Natural killer cell (primary cell): ENCODE results near the gene SHISAL1. TPM values are rescaled to one million over a fixed set of nuclear protein-coding genes. Genes with fewer than 3 reads are reported as not detected.

Source experiments
- ATAC-seq, 3 donors: fragments of 150-1000 bp in 2 of 3; fragments of 200-7000 bp in 1 of 3; cut with Tn5 transposase; 1 replicate in 1 of 3; 2 replicates in 2 of 3; pipeline ENCODE4 v1.10.0; 2021; ENCODE audit warnings: mild to moderate bottlenecking in 2 of 3, moderate library complexity in 2 of 3
- DNase-seq, 2 donors: peaks; one replicate each; pipeline versions ENCODE4 v3.0.0 to v3.0.0-alpha.2; 2013 to 2021; ENCODE audit warnings: mixed read lengths in 1 of 2
- H3K27ac ChIP-seq: one replicate; pipeline ENCODE4 v1.5.1; 2013; ENCODE audit warnings: mild to moderate bottlenecking, low read length
- H3K27me3 ChIP-seq: one replicate; pipeline ENCODE4 v1.6.1; 2013; ENCODE audit warnings: low read length; ENCODE audit not compliant: control insufficient read depth, insufficient read depth
- H3K36me3 ChIP-seq: one replicate; pipeline ENCODE4 v1.6.1; 2013; ENCODE audit warnings: low read length; ENCODE audit not compliant: control insufficient read depth, insufficient read depth
- H3K4me1 ChIP-seq: one replicate; pipeline ENCODE4 v1.6.1; 2013; ENCODE audit warnings: low read length; ENCODE audit not compliant: control insufficient read depth, insufficient read depth
- H3K4me3 ChIP-seq: one replicate; pipeline ENCODE4 v1.5.1; 2013; ENCODE audit warnings: low read length
- H3K9me3 ChIP-seq: one replicate; pipeline ENCODE4 v1.6.1; 2013; ENCODE audit warnings: low read length; ENCODE audit not compliant: control insufficient read depth, insufficient read depth
- H3K27ac Mint-ChIP-seq, 2 donors: one replicate each; pipeline ENCODE4 v1.8.0; 2022; ENCODE audit warnings: mild to moderate bottlenecking in 2 of 2, mixed read lengths in 2 of 2, moderate library complexity in 1 of 2
- H3K27me3 Mint-ChIP-seq, 2 donors: one replicate each; pipeline ENCODE4 v1.8.0; 2022; ENCODE audit warnings: low read depth in 2 of 2, mixed read lengths in 2 of 2
- H3K36me3 Mint-ChIP-seq: one replicate; pipeline ENCODE4 v1.8.0; 2022; ENCODE audit warnings: mixed read lengths
- H3K4me1 Mint-ChIP-seq, 2 donors: one replicate each; pipeline ENCODE4 v1.8.0; 2022; ENCODE audit warnings: mixed read lengths in 2 of 2
- H3K4me3 Mint-ChIP-seq: one replicate; pipeline ENCODE4 v1.8.0; 2022; ENCODE audit warnings: mild to moderate bottlenecking, moderate library complexity, mixed read lengths
- H3K9me3 Mint-ChIP-seq, 2 donors: one replicate each; pipeline ENCODE4 v1.8.0; 2022; ENCODE audit warnings: mixed read lengths in 2 of 2
- WGBS: methylation state at CpG from one replicate; pipeline ENCODE4 v1.1.7; 2013; ENCODE audit warnings: missing lambda C conversion rate; ENCODE audit not compliant: insufficient coverage; 5-methylcytosine and 5-hydroxymethylcytosine counted together
- intact Hi-C: fragments of 100-400 bp; cut with micrococcal nuclease; formaldehyde crosslinking; loops from one replicate; pipeline ENCODE4 v1.14.2; 2022
- total RNA-seq, 4 donors: library from RNA; stranded (reverse); fragments of 120-200 nt in 1 of 4; gene quantifications; one replicate each; pipeline versions ENCODE4 v1.2.3 to v1.2.4, GENCODE V29; 2013 to 2022
- TF ChIP-seq, protein P1 (sequence below): fragments of 200-600 bp; IDR thresholded peaks from one replicate; pipeline ENCODE4 v1.8.0; 2022; ENCODE audit warnings: antibody characterized with exemption

SHISAL1 gene
- total RNA-seq, 3 donors from 2014 or later (not counting 1 experiment from before 2014, with no cell fraction given), result not detected

DNA sequence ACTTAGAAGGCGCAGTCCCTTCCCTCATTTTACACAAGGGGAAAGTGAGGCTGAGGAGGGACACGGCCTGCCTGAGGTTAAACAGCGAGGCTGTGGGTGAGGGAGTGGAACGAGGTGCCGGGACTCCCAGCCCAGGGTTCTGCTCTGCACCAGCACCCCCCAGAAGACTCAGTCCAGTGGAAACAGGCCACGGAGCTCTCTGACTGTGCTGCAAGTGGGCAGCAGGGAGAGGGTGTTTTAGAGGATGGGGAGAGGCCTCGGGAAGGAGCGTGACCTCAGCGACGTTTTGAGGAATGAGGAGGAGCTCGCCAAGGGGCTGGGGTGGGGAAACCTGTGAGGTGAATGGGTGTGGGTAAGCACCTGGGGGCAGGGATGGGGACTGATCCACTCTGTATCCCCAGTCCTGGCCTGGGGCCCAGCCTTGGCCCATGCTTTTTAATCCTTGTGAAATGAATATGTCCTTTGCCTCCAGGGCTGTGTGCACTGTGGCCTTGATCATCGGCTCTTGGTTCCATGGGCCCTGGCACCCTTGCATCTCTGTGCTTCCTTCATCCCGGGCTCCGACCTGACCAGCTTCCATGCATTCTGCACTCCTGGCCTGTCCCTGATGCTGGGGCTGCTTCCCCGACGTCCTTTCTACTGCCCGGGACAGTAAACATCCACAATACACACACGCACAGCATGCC, 44.2 kb downstream of the SHISAL1 start:
- no peak overlapping the region for H3K4me3 Mint-ChIP-seq
- Histone ChIP-seq H3K4me3 (no peak overlapping the region), H3K36me3 (no peaks in the 10 kb centered on the region), H3K9me3 (no peaks in the 10 kb centered on the region), H3K27me3 (no peaks in the 10 kb centered on the region), H3K4me1 (no peaks in the 10 kb centered on the region), H3K27ac (no peak overlapping the region)
- DNase-seq (no peak), ATAC-seq (no peak)
- H3K27ac Mint-ChIP-seq, result no peak overlapping the region
- H3K27me3 Mint-ChIP-seq, result peaks cover 0 to 2% of the 10 kb centered on the region in 2 donors
- TF ChIP-seq, protein P1, sequence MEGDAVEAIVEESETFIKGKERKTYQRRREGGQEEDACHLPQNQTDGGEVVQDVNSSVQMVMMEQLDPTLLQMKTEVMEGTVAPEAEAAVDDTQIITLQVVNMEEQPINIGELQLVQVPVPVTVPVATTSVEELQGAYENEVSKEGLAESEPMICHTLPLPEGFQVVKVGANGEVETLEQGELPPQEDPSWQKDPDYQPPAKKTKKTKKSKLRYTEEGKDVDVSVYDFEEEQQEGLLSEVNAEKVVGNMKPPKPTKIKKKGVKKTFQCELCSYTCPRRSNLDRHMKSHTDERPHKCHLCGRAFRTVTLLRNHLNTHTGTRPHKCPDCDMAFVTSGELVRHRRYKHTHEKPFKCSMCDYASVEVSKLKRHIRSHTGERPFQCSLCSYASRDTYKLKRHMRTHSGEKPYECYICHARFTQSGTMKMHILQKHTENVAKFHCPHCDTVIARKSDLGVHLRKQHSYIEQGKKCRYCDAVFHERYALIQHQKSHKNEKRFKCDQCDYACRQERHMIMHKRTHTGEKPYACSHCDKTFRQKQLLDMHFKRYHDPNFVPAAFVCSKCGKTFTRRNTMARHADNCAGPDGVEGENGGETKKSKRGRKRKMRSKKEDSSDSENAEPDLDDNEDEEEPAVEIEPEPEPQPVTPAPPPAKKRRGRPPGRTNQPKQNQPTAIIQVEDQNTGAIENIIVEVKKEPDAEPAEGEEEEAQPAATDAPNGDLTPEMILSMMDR, result no peak
- H3K9me3 Mint-ChIP-seq, result no peaks in the 10 kb centered on the region
- intact Hi-C loops, result no loop called here
- H3K36me3 Mint-ChIP-seq, result no peaks in the 10 kb centered on the region
- 93% methylated on average over 17 of the region's 18 CpGs for WGBS
- H3K4me1 Mint-ChIP-seq, result no peaks in the 10 kb centered on the region

DNA sequence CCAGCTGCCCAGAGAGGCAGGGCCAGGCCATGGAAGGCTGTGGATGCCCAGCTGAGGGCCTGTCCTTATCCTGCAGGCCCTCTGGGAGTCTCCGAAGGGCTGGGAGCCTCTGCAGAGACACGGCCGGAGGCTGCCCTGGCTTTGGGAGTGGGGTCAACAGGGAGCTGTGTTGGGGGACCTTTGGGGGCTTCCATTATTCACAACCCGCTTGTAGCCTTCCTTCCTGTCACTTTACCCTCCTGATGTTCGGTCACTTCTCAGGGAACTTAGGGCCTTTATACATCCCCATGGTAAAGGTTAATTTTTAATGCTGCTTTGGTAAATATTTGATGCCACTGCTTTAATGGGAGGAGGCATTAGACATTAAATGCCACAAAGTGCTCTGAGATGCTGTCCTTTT, 44.9 kb downstream of the SHISAL1 start:
- 94% methylated on average over 3 of the region's 5 CpGs for WGBS
- Mint-ChIP-seq H3K27me3 (peaks cover 0 to 2% of the 10 kb centered on the region in 2 donors), H3K27ac (no peak overlapping the region), H3K4me1 (no peaks in the 10 kb centered on the region), H3K4me3 (no peak overlapping the region), H3K36me3 (no peaks in the 10 kb centered on the region), H3K9me3 (no peaks in the 10 kb centered on the region)
- Histone ChIP-seq H3K9me3 (no peaks in the 10 kb centered on the region), H3K27ac (no peak overlapping the region), H3K36me3 (no peaks in the 10 kb centered on the region), H3K27me3 (no peaks in the 10 kb centered on the region), H3K4me3 (no peak overlapping the region), H3K4me1 (no peaks in the 10 kb centered on the region)
- no peak for ATAC-seq
- DNase-seq, result no peak
- TF ChIP-seq, protein P1, result no peak
- intact Hi-C loops, result no loop called here

DNA sequence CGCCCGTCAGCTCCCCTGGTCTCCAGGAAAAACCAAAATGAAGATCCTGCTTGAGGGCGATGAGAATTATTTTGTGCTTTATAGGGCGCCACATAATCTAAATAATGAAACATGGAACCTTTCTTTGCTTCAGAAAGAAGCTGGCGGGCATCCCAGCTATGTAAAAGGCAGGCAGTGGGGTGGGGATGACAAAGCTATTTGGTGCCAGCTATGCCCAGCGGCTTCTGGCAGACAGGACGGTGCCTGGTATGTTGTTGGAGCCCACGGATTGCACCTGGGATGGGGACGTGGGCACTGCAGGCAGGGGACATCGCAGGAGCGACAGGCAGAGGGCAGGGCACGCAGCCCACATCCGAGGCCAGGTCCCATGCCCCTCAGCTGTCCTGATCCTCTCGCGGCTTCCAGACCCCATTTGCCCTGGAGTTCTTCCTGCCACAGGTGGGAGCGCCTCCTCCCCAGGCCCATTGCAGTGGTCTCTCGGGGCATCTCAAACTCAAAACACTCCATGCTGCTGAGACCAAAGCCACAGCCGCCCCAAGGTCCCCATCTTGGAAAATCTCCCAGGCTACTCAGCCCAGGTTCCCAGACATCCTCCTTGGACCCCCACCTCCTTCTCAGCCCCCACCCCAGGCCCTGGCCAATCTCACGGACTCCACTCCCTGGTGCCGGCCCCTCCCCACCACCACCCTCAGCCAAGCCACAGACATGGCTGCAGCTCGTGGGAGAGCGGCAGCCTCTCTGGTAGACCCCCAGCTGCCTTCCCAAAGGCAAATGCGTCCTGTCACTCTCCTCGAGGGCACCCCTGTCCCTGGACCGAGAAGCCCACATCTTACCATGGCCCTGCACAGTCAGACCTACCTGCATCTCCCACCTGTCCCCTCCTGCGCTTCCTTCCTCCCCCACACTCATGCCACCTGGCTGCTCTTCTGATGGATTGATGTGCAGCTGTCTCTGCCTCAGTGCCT, 45.7 kb downstream of the SHISAL1 start:
- Mint-ChIP-seq H3K27me3 (peaks cover 0 to 2% of the 10 kb centered on the region in 2 donors), H3K4me1 (no peaks in the 10 kb centered on the region), H3K4me3 (no peak overlapping the region), H3K36me3 (no peaks in the 10 kb centered on the region), H3K9me3 (no peaks in the 10 kb centered on the region), H3K27ac (no peak overlapping the region)
- no peaks in the 10 kb centered on the region for H3K36me3 ChIP-seq
- no peaks in the 10 kb centered on the region for H3K27me3 ChIP-seq
- ATAC-seq (no peak), DNase-seq (no peak)
- TF ChIP-seq, protein P1, result no peak
- H3K9me3 ChIP-seq, result no peaks in the 10 kb centered on the region
- intact Hi-C loops, result no loop called here
- no peaks in the 10 kb centered on the region for H3K4me1 ChIP-seq
- 83% methylated on average over 26 of the region's 26 CpGs for WGBS
- no peak overlapping the region for H3K27ac ChIP-seq
- no peak overlapping the region for H3K4me3 ChIP-seq
